LNCaP clone FGC (cell line): ENCODE measurements around the gene PCED1A.
"Not testable (repeated sequence)": the region's sequence is repeated elsewhere in the genome, so short reads cannot be mapped to it uniquely, and the experiment has no call there.

Experiments
- DNase-seq: peaks from one replicate; pipeline ENCODE4 v3.0.0-alpha.2; 2011; ENCODE audit warnings: low read depth
- H3K4me3 ChIP-seq: 2 replicates; pipeline ENCODE4 v1.5.1; 2011; ENCODE audit warnings: mild to moderate bottlenecking, low read depth, low read length, control low read depth
- TF ChIP-seq, protein P1 (sequence below): IDR thresholded peaks from 2 replicates; pipeline ENCODE4 v1.5.1; 2012; ENCODE audit warnings: mild to moderate bottlenecking; ENCODE audit not compliant: control insufficient read depth, insufficient read depth; ENCODE audit errors: extremely low read depth

The PCED1A gene

GRCh38 chr20:2837221-2837960 is 3.1 kb downstream of the PCED1A start:
- no peak for DNase-seq
- TF ChIP-seq, protein P1, sequence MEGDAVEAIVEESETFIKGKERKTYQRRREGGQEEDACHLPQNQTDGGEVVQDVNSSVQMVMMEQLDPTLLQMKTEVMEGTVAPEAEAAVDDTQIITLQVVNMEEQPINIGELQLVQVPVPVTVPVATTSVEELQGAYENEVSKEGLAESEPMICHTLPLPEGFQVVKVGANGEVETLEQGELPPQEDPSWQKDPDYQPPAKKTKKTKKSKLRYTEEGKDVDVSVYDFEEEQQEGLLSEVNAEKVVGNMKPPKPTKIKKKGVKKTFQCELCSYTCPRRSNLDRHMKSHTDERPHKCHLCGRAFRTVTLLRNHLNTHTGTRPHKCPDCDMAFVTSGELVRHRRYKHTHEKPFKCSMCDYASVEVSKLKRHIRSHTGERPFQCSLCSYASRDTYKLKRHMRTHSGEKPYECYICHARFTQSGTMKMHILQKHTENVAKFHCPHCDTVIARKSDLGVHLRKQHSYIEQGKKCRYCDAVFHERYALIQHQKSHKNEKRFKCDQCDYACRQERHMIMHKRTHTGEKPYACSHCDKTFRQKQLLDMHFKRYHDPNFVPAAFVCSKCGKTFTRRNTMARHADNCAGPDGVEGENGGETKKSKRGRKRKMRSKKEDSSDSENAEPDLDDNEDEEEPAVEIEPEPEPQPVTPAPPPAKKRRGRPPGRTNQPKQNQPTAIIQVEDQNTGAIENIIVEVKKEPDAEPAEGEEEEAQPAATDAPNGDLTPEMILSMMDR = no peak
- H3K4me3 ChIP-seq = no peak overlapping the region

GRCh38 chr20:2836035-2836434 is 4.4 kb downstream of the PCED1A start:
- no peak for DNase-seq
- no peak overlapping the region for H3K4me3 ChIP-seq
- TF ChIP-seq, protein P1 = no peak

- TF ChIP-seq, protein P1 = no peak
- DNase-seq = no peak
- no peak overlapping the region for H3K4me3 ChIP-seq
Measured at GRCh38 chr20:2835331-2835796, 5.1 kb downstream of the PCED1A start.

DNA sequence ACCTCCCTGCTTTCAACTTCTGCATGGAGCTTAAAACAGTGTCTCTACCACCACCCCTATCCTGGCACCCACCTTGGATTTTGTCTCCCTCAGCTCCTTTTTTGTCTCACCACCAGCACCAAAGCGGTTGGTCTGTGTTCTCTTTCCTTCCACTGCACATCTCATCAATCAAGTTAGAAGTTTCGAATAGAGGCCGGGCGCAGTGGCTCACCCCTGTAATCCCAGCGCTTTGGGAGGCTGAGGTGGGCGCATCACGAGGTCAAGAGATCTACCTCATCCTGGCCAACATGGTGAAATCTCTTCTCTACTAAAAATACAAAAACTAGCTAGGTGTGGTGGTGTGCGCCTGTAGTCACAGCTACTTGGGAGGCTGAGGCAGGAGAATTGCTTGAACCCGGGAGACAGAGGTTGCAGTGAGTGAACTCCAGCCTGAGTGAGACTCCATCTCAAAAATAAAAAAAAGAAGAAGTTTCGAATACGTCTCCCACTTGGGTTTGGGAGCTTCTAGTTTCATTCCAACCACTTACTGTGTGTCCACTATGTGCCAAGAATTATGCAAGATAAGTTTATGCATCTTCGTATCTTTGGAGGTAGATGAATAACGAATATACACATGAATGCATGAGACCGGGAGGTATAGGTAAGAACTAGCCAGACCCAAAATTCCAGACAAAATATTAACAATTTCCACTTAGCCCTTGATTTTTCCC is 5.9 kb downstream of the PCED1A start:
- TF ChIP-seq, protein P1 = no peak
- H3K4me3 ChIP-seq = no peak overlapping the region
- no peak for DNase-seq

DNA sequence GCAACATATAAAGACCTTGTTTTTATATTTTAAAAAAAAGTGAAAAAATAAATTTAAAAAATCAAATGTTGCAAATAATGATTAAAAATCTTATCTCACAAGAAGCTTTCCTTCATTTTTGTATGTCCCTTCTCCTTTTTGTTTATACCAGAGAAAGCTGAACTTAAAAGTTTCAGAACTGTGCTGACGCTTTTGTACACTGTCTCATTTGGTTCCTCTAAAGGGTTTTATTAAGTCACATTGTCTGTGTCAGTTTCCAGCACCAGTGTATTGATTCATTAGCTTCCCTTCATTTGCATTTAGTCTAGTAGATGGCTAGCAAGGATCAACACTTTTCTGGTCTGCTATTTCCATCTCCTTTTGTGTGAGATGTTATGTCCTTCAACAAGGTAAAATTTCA is 6.7 kb downstream of the PCED1A start:
- no peak overlapping the region for H3K4me3 ChIP-seq
- no peak for DNase-seq
- TF ChIP-seq, protein P1 = no peak

DNA sequence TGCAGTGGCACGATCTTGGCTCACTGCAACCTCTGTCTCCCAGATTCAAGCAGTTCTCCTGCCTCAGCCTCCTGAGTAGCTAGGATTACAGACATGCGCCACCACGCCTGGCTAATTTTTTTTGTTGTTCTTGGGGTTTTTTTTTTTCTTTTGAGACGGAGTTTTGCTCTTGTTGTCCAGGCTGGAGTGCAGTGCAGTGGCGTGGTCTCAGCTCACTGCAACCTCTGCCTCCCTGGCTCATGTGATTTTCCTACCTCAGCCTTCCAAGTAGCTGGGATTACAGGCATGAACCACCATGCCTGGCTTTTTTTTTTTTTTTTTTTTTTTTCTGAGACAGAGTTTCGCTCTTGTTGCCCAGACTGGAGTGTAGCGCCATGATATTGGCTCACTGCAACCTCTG is 9.2 kb downstream of the PCED1A start:
- H3K4me3 ChIP-seq, DNase-seq: not testable (repeated sequence)

DNA sequence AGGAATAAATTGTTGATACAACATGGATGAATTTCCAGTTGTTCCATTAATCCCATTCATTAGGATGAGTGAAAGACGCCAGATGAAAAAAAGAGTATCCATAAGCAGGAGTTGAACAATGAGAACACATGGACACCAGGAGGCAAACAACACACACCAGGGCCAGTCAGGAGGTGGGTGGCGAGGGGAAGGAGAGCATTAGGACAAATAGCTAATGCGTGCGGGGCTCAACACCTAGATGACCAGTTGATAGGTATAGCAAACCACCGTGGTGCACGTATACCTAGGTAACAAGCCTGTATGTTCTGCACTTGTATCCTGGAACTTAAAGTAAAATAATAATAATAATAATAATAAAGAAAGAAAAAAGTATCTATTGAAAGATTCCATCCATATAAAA is 11.1 kb downstream of the PCED1A start:
- TF ChIP-seq, protein P1 = no peak
- no peak for DNase-seq
- H3K4me3 ChIP-seq = no peak overlapping the region
